Effector CD8-positive, alpha-beta T cell (primary cell): ENCODE data around the gene PITPNM1.
"Not testable (repeated sequence)": the region's sequence is repeated elsewhere in the genome, so short reads cannot be mapped to it uniquely, and the experiment has no call there.

ENCODE experiments used
- DNase-seq: peaks from one replicate; lab custom pipeline; 2025; lab: John Stamatoyannopoulos, UW

PITPNM1 gene

GRCh38 chr11:67466367-67466766 lies 38.8 kb downstream of the PITPNM1 start:
- no peak for DNase-seq

DNA sequence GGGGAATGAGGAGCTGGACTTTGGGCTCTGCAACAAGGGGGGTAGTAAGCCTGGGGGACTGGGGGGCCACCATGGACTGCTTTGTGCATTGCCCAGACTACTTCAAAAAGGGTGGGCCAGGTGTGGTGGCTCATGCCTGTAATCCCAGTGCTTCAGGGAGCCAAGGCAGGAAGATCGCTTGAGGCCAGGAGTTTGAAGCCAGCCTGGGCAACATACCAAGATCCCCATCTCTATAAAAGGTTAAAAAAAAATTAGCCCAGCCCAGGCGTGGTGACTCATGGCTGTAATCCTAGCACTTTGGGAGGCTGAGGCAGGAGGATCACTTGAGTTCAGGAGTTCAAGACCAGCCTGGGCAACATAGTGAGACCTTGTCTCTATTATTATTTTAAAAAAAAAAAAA lies 39.6 kb downstream of the PITPNM1 start:
- DNase-seq, result not testable (repeated sequence)

GRCh38 chr11:67465189-67465510 lies 40.0 kb downstream of the PITPNM1 start:
- no peak for DNase-seq

DNA sequence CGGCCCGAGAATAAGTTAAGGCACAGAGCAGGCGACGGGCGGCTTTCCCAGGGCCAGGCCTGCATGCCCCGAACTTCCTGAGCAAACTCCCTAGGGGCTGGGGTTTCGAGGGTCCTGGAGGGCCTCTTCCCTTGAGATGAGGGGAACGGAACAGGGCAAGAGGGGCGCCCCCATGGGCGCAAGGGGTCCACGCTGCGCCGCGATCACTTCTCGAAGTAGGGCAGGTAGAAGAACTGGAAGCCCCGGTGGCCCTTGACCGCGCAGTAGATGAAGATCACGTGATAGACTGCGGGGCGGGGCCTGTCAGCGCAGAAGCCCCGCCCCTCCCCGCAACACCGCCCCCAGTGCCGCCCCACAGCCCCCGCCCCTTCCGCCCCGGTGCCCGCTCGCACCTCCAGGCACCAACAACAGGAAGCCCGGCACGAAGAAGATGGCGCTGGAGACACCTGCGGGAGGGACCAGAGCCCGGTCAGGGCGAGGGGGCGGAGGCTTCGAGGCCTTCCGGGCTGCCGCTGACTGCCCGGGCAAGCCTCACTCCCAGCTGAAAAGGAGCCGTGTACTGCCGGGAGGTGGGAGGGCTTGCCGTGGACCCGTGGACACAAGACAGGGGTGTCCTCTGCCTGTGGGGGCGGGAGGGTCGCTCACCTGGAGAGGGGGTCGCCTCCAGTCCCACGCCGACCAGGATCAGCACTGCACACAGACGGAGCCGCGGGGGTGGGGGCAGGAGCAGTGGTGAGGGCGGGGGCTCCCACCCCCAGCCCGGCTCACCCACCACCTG lies 40.6 kb downstream of the PITPNM1 start:
- DNase-seq, result peak; percentile 84

DNA sequence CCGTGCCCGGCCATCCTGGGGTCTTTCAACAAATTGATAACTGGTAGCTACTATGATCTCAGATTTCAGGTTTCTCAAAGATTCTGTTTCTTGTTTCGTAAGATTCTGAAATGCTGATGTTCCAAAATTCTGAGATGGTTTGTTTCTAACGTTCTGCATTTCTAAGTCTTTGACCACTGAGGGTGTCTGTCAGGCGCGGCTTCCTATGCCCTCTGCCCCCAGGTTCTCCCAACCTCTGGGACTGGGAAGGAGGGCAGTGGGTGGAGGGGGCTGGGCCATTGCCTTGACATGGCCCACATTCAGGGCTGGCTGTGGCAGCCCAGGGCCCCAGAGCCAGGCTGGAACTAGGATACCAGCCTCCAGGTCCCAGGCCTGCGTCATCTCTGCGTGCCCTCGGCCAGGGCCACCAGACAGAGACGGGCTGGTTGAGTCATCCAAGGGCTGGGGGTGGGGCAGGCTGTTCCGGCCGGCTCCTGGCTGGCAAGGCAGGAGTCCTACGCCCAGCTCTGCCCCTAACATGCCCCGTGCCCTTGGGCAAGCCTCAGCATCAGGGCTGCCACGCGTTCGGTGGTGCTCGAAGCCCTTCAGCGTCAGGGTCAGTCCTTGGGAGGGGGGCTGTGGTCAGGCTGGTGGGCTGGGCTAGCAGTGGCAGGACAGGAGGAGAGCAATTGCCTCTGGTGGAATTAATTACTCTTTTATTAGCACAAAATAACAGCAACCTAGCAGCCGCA lies 41.3 kb downstream of the PITPNM1 start:
- DNase-seq, result no peak

- no peak for DNase-seq
Measured at GRCh38 chr11:67463186-67463585, 42.0 kb downstream of the PITPNM1 start.

DNA sequence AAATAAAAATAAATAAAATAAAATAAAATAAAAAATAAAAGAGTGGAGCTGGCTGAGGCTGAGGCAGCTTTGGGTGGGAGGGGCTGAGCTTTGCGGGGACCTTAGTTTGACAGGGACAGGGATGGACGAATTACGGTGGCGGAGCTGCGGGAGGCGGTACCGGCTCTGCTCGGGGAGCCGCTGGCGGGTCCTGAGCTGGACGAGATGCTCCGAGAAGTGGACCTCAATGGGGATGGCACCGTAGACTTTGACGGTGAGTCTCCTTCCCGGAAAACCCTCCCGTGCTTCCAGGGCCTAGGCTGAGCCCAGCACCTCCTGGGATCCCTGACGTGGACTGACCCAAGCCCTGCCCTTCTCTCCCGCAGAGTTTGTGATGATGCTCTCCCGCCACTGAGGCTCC lies 46.9 kb downstream of the PITPNM1 start:
- DNase-seq, result no peak

DNA sequence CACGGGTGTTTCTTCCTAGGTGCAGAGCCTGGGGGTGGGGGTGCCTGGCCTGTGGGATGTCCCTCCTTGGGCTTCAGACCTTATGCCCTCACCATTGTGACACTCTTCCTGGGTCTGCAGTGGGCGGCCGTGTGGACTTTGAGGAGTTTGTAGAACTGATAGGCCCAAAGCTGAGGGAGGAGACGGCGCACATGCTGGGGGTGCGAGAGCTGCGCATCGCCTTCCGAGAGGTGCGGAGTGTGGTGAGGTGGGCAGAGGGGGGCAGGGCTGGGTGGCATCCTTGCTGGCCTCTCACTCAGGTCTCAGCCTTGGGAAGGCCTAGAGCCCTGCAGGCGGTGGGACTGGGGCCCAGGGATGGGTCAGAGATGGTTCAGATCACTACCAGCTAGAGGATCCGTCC lies 47.7 kb downstream of the PITPNM1 start:
- DNase-seq, result no peak

GRCh38 chr11:67456068-67456705 lies 49.0 kb downstream of the PITPNM1 start:
- DNase-seq, result no peak

DNA sequence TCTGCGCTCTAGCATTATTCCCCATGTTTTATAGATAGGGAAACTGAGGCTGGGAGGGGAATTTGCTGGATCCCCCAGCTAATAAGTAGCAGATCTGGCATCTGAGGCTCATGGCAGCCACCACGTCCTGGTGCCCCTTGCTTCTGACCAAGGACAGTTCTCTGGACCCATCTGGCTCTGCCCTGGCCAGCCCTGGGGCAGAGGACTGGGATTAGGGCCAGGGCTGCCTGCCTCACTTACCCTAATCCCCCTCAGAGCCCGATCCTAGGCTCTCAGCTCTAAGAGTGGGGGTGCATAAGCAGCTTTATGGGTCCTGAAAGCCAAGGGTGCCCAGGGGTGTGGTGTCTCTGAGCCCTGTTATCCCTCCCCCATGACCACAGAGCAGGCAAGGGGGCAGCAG lies 50.1 kb downstream of the PITPNM1 start, which contains the start of gene CABP4:
Gene CABP4 (plus strand): TSS at position 301 of the 400 bp plus-strand sequence. CDS start 70 bp downstream, at position 371.
- no peak for DNase-seq

GRCh38 chr11:67453816-67454732 lies 51.1 kb downstream of the PITPNM1 start:
- DNase-seq, result no peak

GRCh38 chr11:67452141-67452952 lies 52.8 kb downstream of the PITPNM1 start, which contains the start of gene GPR152:
Gene GPR152 (minus strand): TSS chr11:67452729. CDS start chr11:67452724, 5 bp downstream.
- no peak for DNase-seq

- no peak for DNase-seq
Measured at GRCh38 chr11:67451658-67451976, 53.5 kb downstream of the PITPNM1 start.

DNA sequence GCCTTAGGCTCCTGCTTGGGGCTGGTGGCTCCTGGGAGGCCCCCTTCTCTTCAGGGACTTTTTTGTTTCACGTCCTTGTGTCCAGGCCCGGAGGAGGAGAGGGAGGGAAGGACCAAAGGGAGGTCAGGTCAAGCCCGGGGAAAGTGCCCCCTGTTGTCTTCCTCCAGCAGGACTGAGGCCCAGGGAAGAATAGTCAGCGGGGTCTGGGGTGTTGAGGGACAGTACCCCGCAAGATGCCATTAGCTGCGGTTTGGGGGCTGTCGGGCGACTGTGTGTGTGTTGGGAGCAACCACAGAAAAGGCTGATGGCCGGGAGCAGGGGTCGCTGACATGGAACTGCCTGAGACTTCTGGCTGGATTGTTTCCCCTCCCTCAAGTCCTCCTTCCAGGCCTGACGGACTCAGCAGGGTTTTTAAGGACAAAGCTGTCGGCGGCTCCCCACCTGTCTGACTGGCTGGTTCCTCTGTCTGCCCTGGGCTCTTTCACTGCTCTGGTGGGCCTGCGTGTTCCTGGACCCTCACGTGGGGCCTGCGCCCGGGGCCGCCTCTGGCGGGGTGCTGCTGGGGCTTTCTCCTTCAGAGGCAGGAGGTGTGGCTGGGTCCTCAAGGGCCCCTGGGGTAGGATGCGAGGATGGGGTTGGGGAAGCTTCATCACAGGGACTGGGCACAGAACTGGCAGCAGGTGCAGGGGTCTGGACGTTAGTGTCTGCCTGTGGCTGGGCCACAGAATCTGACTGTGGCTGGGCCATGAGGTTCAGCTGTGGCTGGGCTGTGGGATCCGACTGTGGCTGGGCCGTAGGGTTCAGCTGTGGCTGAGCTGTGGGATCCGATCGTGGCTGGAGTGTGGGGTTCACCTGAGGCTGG lies 54.1 kb downstream of the PITPNM1 start:
- DNase-seq, result no peak

DNA sequence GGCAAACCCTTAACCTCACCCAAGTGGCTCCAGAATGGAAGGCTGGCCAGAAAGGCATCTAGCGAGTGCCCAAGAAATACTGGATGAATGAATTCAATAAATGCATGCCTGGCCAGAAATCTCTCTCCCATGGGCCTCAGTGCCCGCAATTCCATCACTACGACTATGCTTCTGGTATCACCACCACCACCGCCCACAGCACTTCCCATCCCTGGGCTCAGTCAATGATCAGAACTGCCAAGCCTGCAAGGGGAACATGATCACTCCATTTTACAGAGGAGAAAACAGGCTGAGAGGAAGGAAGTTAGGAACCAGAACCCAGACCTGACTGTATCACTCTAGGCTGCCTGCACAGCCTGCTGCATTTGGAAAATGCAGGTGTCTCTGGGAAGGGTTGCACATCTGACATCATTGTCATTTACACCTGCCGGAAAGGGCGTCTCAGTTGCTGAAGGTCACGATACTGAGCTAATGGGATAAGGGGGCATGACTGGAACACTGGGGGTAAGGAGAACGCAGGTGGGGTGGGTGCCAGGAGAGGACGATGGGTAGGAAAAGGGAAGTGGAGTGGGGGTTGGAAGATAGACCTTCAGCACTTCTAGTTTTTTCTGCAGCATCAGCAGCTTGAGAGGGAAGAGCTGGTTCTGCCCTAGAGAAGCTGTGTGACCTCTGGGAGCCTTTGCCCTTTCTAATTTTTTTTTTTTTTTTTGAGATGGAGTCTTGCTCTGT lies 55.9 kb downstream of the PITPNM1 start:
- DNase-seq, result no peak

DNA sequence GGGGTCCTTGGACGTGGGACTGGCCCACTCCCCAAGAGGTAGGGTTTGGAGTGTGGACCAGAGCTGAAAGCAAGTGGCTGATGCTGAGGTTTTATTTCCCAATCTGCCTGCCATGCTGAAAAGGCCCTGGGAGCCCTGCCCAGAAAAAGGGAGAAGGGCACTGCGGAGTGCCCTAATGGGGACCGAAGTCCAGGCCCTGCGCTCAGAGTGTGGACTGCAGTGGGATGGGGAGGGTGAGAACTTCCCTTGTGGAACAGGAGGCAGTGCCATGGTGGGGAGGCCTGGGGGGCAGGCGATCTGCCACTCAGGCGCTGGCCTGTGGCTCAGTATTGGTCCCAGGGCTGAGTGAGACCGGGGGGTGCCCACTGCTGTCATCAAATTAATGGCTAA lies 56.9 kb downstream of the PITPNM1 start:
- DNase-seq, result no peak

GRCh38 chr11:67445515-67445914 lies 59.6 kb downstream of the PITPNM1 start:
- DNase-seq, result no peak

DNA sequence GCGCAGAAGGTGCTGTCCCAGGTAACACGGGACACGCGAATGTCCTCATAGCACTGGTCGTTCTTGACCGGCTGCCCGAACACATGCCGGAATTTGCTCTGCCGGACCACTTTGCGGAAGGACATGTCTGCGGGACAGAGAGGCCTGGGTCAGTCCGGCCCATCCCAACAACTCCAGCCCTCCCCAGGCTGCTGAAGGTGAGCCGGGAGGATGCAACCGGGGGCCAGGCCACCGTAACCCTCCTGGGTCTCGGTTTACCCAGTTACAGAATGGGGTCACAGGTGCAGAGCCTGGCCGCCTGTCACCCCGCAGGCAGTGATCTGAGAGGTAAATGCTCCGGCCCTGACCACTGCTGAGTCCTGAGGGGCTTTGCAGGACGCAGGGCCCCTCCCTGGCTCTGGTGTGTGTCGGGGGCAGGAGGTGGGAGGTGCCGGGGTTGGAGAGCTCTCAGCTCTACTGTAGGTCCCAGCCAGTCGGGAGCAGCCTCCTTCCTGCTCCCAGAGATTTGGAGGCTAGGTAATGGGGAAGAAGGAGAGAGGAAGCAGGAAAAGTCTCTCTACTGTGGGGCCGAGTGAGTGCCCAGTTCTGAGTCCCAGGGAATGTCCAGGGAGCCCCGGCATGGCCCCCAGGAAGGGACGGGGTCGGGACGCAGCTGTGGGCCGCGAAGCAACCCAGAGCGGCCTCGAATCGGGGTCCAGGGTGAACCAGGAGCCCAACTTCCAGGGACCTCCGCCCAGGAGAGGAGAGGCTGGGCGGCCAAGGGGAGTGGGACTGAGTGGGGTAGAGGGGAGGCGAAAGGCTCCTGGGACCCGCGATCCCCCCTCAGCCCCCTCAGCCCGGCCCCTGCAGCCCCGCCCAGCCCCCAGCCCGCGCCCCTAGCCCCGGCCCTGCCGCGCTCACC lies 62.4 kb downstream of the PITPNM1 start:
- DNase-seq, result no peak
